Measurements from ENCODE around the gene NAALADL2.

Gene NAALADL2

DNA sequence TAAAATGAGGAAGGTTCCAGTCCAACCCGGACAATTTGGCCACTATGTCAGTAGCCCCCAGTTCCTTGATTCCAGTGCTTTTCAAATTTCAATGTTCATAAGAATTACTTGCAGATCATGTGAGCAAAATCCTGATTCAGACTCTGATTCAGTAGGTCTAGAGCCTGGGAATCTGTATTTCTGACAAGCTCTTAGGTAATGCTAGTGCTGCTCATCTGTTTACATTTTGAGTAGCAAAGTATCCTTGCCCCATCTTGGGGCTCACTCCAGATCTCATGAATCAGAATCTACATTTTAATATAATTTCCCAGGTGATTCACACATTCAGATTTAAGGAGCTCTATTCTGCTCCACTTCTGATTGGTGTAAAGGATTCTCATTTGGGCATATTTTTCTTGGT is 142.0 kb downstream of the NAALADL2 start:
- no peak for DNase-seq

DNA sequence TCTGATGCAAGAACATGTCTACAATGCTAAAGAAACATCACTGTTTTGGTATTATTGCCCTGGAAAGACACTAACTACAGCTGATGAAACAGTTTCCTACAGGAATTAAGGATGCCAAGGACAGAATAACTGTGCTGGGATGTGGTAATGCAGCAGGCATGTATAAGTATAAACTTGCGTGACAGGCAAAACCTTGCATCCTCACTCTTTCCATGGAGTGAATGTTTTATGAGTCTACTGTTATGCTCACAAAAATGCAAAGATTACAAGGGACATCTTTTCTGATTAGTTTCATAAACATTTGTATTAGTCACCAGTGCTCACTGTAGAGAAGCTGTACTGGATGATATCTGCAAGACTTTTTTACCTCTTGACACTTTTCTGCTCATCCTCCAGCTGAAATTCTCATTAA is 143.6 kb downstream of the NAALADL2 start:
- no peak for DNase-seq

DNA sequence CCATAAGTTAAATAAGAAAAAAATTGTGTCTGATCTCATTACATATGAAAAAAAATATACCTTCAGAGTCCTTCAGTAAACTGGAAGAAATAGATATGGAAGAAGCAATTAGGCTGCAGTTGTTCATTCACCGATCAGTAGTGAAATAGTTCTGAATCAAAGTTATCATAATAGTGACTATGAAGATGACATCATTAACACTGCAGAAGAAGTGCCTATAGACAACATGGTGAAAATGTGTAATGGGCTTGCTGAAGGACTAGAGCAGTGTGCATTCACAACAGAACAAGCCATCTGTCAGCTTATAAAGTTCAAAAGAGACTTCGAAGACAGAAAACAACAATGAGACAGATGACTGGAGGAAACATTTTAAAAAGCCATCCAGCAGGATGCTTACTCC is 144.5 kb downstream of the NAALADL2 start:
- DNase-seq: no peak

DNA sequence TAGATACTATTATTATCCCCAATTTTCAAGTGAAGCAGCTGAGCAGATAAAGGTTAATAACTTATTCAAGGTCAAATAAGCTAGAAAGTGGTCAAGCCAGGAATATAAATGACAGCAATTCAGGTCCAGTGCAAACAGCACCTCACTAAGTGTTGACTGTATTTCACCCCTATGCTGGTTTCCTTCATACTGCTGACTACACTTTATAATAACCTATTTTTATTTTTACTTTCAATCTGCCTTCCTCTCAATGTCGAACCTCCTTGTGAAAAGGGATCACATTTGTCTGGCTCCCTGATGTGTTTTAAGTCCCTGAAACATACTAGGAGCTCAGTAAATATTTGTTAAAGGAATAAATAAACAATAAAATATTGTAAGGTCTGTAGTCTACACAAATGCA is 146.1 kb downstream of the NAALADL2 start:
- no peak for DNase-seq

DNA sequence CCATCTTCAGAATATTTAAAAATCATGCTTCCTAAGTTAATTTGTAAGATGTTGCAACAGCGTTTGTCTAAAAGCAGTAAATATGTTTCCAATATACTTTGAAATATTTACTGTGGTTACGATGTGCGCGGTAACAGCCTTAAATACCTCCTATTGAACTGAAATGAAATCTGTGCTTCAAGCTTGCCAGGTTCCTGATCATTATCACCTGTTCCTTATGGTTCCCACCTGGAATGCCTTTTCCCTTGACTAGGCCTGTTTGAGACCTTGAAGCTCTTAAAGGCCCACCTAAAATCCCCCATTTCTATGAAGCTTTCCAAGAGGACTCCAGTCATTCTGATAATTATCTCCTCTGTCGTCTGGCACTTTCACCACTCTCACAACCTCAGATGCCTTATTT is 146.7 kb downstream of the NAALADL2 start:
- no peak for DNase-seq

- no peak for DNase-seq
These were observed 148.2 kb downstream of the NAALADL2 start for GRCh38 chr3:175007306-175007705.

DNA sequence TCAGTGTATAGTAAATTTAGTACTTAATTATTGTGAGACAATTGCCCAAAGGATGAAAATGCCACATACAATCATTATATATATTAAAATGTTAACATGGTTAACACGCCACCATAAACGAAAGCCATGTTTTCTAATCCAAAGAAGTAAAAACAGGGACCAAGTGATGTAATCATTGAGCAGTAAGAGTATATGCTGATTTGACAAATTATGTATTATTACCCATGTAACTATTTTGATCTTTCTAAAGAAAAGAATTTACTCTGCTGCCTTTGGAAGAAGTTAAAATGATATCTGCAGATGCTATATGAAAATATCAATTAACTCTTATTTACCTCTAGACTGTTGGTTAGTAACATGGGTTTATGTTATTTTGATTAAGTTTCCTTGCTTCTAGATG is 150.2 kb downstream of the NAALADL2 start:
- no peak for DNase-seq

GRCh38 chr3:175015056-175015635 is 156.0 kb downstream of the NAALADL2 start:
- DNase-seq: no peak

DNA sequence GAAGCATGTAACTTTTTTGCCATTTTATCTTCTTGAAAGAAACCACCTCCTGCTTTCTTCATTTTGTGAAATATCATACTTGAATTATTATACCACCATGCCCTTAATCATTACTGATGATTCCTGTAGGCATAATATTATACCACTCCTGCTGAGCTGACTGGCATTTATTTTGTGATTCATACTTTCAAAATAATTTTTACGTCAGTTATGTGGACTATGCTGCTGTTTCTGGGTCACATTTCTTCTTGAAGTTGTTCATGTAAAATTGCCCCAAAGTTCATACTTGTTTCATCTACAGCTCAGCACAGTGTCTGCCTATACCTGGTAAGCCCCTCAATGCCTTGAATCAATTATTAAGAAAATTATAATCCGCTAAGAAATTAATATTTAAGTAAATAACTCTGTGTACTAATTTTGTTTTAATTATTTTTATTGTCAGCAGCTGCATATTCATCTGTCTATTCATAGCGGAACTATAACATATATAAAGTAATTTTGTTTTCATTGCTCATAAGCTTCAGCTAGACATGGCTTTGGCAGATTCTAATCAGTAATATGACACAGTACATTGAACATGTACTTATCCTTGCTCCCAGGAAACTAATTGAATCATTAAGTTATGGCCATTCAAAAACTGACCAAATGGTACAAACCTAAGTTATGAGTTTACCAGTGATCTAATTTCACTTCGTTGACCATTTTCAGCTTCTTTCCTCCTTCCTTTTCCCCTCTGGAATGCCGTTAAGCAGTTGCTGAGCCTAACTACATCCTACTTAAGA is 160.0 kb downstream of the NAALADL2 start:
- no peak for DNase-seq

GRCh38 chr3:175020101-175020500 is 161.0 kb downstream of the NAALADL2 start:
- no peak for DNase-seq

DNA sequence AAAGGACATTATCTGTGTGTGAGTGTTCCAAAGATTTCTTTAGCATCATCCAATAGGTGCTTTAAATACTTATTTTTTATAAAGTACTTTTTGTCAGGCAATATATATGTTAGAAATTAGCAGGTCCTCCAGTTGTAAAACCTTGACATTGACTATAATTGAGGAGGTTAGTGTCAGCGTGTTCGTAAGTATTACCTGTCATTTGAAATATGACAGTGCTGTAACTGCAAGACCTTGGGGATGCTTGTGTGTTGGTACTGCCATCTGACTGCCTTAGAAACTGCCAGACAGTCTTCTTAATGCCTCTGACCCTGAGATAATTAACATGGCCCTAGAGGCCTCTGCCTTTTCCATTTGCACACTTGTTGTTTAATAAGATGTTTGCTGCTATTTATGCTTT is 170.7 kb downstream of the NAALADL2 start:
- DNase-seq: no peak

- no peak for DNase-seq
These were observed 180.7 kb downstream of the NAALADL2 start for GRCh38 chr3:175039875-175040274.

DNA sequence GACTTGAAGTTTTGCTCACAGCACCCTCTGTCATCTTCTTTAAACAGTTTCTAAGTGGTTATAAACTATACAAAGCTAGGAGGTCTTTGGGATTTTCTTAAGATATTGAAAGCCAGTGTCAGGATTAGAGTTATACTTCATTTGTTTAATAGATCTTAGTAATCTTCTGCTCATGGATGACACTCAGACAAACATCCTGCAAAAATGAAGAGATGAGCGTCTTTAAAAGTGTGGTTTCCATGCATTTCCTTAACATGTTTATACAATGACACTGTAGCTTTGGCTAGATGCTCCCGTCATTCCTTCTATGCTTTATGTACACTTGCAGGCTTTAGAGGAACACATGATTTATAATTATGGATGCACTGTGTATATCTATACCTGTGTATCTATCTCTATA is 182.2 kb downstream of the NAALADL2 start:
- no peak for DNase-seq

GRCh38 chr3:175046601-175047000 is 187.5 kb downstream of the NAALADL2 start:
- DNase-seq: no peak

DNA sequence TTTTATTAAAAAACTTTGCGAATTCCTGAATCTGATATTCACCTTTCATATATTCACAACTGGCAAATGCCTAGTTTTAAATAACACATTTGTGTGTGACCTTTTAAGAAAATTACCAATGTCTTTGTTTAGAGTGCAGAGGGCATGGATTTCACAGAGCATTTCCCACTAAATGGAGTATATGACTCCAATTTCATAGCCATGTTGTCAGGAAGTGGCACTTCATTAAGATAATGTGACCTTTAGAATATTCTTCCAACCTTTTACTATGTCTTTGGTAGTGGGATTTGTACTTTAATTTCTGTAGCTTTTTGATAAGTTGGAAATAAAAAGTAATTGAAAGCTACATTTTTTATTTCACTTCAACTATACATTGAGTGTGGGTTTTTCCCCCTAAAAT is 188.7 kb downstream of the NAALADL2 start:
- DNase-seq: no peak

- DNase-seq: no peak
These were observed 198.3 kb downstream of the NAALADL2 start for GRCh38 chr3:175057401-175057800.

GRCh38 chr3:175059788-175060187 is 200.7 kb downstream of the NAALADL2 start:
- DNase-seq: no peak

GRCh38 chr3:175065497-175065896 is 206.4 kb downstream of the NAALADL2 start:
- DNase-seq: no peak

GRCh38 chr3:175066617-175067415 is 207.7 kb downstream of the NAALADL2 start:
- no peak for DNase-seq

DNA sequence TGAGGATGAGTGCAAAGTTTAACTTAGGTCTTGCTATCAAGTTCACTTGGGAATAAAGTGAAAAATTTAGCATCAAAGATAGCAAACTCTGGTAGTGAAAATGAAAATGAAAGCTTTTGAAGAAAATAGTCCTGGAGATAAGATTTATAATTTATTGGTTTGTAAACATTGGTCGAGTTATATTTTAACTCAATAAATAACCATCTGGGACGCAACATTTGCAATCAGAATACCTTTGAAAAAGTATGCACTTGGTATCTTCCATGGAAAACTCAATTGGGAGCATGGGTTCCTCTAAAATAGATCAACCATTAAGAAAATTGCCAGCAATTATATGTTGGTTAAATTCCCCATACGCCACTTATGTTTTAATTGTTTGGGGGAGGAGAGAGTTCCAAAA is 209.5 kb downstream of the NAALADL2 start:
- no peak for DNase-seq

GRCh38 chr3:175070946-175071345 is 211.8 kb downstream of the NAALADL2 start:
- no peak for DNase-seq

- DNase-seq: no peak
These were observed 214.2 kb downstream of the NAALADL2 start for GRCh38 chr3:175073219-175073905.

DNA sequence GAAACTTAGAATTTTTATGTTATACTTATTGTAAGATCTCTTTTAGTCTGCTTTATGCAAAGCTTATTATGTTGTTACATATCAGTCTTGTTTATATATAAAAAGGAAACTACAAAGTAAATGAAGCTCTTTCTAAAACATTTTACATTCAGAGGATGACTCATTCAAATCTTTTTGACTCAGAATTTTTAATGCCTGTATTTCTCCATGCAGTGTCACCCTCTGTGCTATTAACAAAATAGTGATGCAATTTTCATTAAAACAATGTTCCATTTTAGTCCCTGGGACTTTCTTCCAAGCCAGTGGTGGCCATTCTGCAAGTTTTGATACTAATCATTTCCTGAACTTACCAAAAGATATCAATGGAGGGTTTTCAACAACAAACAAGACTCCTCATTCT is 216.1 kb downstream of the NAALADL2 start:
- DNase-seq: no peak
